Spleen (tissue), 7 donors: ENCODE data around the gene TSPAN9.

ENCODE experiments used
- CTCF ChIP-seq, 11 experiments: fragments of 200-600 bp in 7 of 11; fragments of 450-650 bp in 4 of 11; sonication (generic) in 4 of 11; IDR thresholded peaks in 8 of 11; conservative IDR thresholded peaks in 3 of 11; 1 replicate in 7 of 11; 2 replicates in 4 of 11; pipeline versions ENCODE4 v1.4.0 to v1.8.0; 2016 to 2021; ENCODE audit warnings: antibody characterized with exemption in 11 of 11, inconsistent platforms in 4 of 11, mild to moderate bottlenecking in 1 of 11
- POLR2A ChIP-seq, 3 donors: fragments of 450-650 bp; IDR thresholded peaks; one replicate each; pipeline ENCODE4 v1.5.1; 2017; ENCODE audit warnings: antibody characterized with exemption in 3 of 3, mild to moderate bottlenecking in 1 of 3
- POLR2AphosphoS5 ChIP-seq, 3 donors: sonication (generic); formaldehyde crosslinking; IDR thresholded peaks; one replicate each; pipeline ENCODE4 v1.5.1; 2017; ENCODE audit warnings: antibody characterized with exemption in 3 of 3
- donor health status: DM: no; HTN: no; CAD: no; lungs with moderate emphysema.
- donor health status: DM: no; HTN: no; CAD: no.
- donor health status: DM: no; HTN: no; CAD: no.

- TF ChIP-seq CTCF (IDR thresholded peaks at IDR 0.05 in 8 of 11, conservative IDR thresholded peaks at IDR 0.05 in 3 of 11) (no peak), POLR2A (IDR thresholded peaks at IDR 0.05) (no peak), POLR2AphosphoS5 (IDR thresholded peaks at IDR 0.05) (no peak)
Measured at GRCh38 chr12:3197131-3197818, 120.1 kb downstream of the TSPAN9 start.
